Prostate gland (tissue), 2 donors: Measurements from ENCODE around the gene SLC38A3.
"Not testable (repeated sequence)": the region's sequence is repeated elsewhere in the genome, so short reads cannot be mapped to it uniquely, and the experiment has no call there.

Experiments
- POLR2AphosphoS5 ChIP-seq: sonication (generic); formaldehyde crosslinking; IDR thresholded peaks from one replicate; pipeline ENCODE4 v1.6.1; 2017; ENCODE audit warnings: antibody characterized with exemption
- TF ChIP-seq, protein P1 (sequence below), 4 experiments: fragments of 200-600 bp in 2 of 4; fragments of 450-650 bp in 2 of 4; sonication (generic) in 2 of 4; IDR thresholded peaks; 1 replicate in 3 of 4; 2 replicates in 1 of 4; pipeline ENCODE4 v1.5.1; 2016 to 2019; ENCODE audit warnings: antibody characterized with exemption in 4 of 4, mild to moderate bottlenecking in 2 of 4, moderate library complexity in 2 of 4

DNA sequence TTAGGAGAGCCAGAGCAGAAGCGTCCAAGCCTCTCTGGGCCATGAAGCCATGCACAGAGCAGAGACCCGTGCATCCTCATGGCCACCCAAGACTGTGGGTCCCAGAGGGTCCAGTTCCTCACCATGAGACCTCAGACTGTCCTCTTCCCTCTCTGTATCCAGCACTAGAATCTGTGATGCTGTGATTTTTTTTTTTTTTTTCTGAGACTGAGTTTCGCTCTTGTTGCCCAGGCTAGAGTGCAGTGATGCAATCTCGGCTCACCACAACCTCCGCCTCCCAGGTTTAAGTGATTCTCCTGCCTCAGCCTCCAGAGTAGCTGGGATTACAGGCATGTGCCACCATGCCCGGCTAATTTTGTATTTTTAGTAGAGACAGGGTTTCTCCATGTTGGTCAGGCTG lies 39.7 kb downstream of the SLC38A3 start:
- TF ChIP-seq, protein P1, sequence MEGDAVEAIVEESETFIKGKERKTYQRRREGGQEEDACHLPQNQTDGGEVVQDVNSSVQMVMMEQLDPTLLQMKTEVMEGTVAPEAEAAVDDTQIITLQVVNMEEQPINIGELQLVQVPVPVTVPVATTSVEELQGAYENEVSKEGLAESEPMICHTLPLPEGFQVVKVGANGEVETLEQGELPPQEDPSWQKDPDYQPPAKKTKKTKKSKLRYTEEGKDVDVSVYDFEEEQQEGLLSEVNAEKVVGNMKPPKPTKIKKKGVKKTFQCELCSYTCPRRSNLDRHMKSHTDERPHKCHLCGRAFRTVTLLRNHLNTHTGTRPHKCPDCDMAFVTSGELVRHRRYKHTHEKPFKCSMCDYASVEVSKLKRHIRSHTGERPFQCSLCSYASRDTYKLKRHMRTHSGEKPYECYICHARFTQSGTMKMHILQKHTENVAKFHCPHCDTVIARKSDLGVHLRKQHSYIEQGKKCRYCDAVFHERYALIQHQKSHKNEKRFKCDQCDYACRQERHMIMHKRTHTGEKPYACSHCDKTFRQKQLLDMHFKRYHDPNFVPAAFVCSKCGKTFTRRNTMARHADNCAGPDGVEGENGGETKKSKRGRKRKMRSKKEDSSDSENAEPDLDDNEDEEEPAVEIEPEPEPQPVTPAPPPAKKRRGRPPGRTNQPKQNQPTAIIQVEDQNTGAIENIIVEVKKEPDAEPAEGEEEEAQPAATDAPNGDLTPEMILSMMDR (IDR thresholded peaks at IDR 0.05): not testable (repeated sequence)
- not testable (repeated sequence) for TF ChIP-seq POLR2AphosphoS5
